Motor neuron (in vitro differentiated cells): Measurements from ENCODE around the gene ZNF516. TPM values are rescaled to one million over a fixed set of nuclear protein-coding genes. Genes with fewer than 3 reads are reported as not detected.

Experiments used
- ATAC-seq, 8 experiments: fragments of 200-7000 bp; cut with Tn5 transposase; replicated peaks in 6 of 8; 2 replicates each; pipeline ENCODE4 v1.8.0; 2021; ENCODE audit warnings: mild to moderate bottlenecking in 8 of 8, moderate library complexity in 8 of 8
- H3K27ac ChIP-seq, 2 donors: fragments of 250-450 bp; sonication (Bioruptor Pico); 2 replicates each; pipeline ENCODE4 v1.9.0; 2021; ENCODE audit warnings: antibody characterized with exemption in 2 of 2, mild to moderate bottlenecking in 2 of 2, moderate library complexity in 1 of 2
- H3K4me1 ChIP-seq, 2 donors: fragments of 250-450 bp; sonication (Bioruptor Pico); replicated peaks in 1 of 2; 2 replicates each; pipeline ENCODE4 v1.6.1; 2021; ENCODE audit warnings: antibody characterized with exemption in 2 of 2, mild to moderate bottlenecking in 2 of 2, moderate library complexity in 1 of 2
- H3K4me3 ChIP-seq, 5 donors: fragments of 250-450 bp; sonication (Bioruptor Pico); 2 replicates each; pipeline ENCODE4 v1.9.0; 2021; ENCODE audit warnings: antibody characterized with exemption in 5 of 5, mild to moderate bottlenecking in 5 of 5, moderate library complexity in 4 of 5
- WGBS, 10 experiments: fragments of 450-650 bp; shearing (Covaris generic); methylation state at CpG; one replicate each; pipeline ENCODE4 v1.0.0; 2022; 5-methylcytosine and 5-hydroxymethylcytosine counted together
- in situ Hi-C, 9 experiments: fragments of 400-800 bp; cut with MboI; loops; one replicate each; pipeline ENCODE4 v1.15.0; 2021; ENCODE audit warnings: low sequenced_read_pairs in 9 of 9, low pct_unique_long_range_greater_than_20kb in 2 of 9; ENCODE audit not compliant: unreplicated experiment in 9 of 9
- total RNA-seq, 8 experiments: library from RNA; unstranded; fragments of 300-600 nt; gene quantifications; 2 replicates each; pipeline versions ENCODE4 v1.2.3 to v1.2.4, GENCODE V29; 2022

The ZNF516 gene
- total RNA-seq, 8 experiments from 2014 or later: 13.0 to 64.2 (median 33.1) TPM

DNA sequence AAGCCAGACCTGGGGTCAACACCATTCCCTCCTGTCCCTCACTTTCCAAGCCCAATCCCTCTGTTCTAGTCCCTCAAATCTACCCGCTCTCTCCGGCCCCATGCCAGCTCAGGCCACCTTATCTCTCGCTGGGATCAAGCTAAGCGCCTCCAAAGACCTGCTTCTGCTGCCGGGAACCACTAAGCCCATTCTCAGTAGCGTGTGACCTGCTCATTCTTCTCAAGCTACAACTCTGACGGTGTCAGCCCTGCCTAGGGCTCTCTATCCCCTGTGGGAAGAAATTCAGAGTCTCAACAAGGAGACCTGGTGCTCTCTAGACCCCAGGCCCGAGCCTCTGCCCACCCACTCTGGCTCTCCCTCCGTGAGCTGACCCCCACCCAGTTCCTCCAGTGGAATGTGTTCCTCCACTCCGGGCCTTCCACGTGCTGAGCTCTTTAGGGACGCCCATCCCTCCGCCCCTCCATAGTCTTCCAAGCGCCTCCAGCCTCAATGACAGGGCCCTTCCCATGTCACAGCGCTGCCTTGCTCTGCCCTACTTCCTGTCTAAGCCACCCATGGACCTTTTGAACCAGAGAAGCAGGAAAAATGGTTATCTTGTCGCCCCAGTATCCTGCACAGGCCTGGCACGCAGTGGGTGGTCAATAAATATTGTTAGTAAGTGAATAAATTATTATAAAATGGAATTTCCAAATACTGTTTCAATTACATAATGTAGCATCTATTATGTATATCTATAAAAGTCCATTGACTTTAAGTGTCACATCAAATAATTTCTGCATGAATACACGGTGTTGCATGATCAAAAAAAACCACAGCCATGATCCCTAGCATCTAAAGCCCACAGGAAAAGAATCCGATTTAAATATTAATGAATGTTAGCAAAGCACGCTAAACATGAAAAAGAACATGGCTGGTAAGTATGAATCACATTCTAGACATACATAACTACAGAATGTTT is 127.6 kb downstream of the ZNF516 start:
- WGBS, 10 experiments: 3 to 100% (median 88%) methylated on average over 1 to 12 of the region's 20 CpGs
- ATAC-seq: peak in 2 of 8 experiments; percentile 15 to 67
- Histone ChIP-seq H3K4me3 (no peak overlapping the region), H3K4me1 (peaks cover 3 to 22% of the 10 kb centered on the region in 2 donors), H3K27ac (no peak overlapping the region)
- in situ Hi-C loops: loop anchor here in 2 of 9 experiments (25.0 kb wide), 2 partner anchors 1705 to 1730 kb away; no protein-coding TSS in a partner anchor

DNA sequence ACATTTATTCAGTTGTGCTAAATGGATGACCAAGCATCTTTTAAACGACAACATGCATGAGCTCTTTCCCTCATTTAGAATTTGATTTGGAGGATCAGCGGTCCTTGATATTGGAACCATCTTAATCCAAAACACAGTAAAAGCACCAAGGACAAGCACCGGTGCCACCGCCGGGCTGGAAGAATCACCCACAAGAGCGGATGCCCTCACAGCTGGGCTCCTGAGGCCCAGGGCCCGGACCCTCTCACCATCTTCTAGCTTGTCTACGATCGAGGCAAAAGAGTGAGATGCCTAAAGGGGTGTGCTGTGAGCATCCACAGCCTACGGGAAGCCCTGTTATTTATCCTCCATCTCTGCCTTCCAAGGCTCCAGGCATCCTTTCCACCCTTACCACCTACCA is 129.5 kb downstream of the ZNF516 start:
- no peak overlapping the region for H3K4me3 ChIP-seq
- WGBS, 10 experiments: 80 to 100% (median 93%) methylated on average over 1 to 10 of the region's 10 CpGs; no CpG with 5 or more reads in 1 of the 10 experiments
- peaks cover 3 to 20% of the 10 kb centered on the region in 2 donors for H3K4me1 ChIP-seq
- no peak for ATAC-seq
- in situ Hi-C loops: loop anchor here in 2 of 9 experiments (25.0 kb wide), 2 partner anchors 1703 to 1728 kb away; no protein-coding TSS in a partner anchor
- H3K27ac ChIP-seq: no peak overlapping the region

DNA sequence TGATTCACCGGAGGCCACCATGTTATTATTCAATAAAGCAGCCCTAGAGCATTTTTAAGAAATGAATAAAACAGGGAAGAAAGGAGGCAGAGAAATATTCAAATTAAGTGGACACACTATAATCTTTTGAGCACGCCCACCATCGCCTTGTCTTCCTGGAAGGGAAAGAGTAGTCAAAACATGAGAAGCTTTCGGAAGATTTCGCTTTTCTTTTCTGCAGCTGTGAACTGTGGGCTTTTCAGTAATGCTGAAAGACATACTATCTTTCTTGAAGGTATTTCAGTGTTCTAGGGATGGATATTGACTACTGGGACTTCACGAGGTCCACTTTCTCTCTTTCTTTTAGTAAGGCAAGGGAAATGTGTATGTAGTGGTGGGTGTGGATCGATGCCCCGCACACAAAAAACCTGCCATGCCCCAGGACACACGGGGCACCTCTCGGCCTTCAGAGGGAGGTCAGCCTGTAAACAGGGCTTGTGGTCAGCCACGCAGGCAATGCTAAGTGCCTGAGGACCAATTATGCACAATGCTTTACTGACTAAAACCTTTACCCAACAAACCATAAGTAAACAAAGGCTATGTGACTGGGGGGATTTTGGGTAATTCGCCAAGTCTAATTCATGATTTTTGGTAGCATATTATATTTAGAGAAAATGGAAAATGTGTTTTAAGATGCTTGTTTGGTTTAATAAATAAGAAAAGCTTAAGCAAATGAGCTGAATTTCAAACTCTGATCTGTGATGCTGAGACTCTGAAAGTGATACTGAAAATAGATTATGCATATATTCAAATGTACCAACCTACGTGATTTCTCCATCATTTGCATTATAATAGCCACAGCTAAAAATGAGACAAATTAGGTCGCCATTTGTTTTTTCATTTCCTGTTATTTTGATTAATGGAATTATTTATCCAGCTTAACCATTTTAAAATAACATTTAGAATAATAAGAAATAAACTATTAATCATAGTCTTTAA is 130.5 kb downstream of the ZNF516 start:
- no peak overlapping the region for H3K27ac ChIP-seq
- peak in 2 of 8 experiments; percentile 35 to 66 for ATAC-seq
- WGBS, 10 experiments: 42 to 100% (median 94%) methylated on average over 2 to 11 of the region's 14 CpGs
- H3K4me3 ChIP-seq: no peak overlapping the region
- in situ Hi-C loops: loop anchor here in 2 of 9 experiments (25.0 kb wide), 2 partner anchors 1702 to 1727 kb away; no protein-coding TSS in a partner anchor
- H3K4me1 ChIP-seq: peaks cover 3 to 15% of the 10 kb centered on the region in 2 donors

DNA sequence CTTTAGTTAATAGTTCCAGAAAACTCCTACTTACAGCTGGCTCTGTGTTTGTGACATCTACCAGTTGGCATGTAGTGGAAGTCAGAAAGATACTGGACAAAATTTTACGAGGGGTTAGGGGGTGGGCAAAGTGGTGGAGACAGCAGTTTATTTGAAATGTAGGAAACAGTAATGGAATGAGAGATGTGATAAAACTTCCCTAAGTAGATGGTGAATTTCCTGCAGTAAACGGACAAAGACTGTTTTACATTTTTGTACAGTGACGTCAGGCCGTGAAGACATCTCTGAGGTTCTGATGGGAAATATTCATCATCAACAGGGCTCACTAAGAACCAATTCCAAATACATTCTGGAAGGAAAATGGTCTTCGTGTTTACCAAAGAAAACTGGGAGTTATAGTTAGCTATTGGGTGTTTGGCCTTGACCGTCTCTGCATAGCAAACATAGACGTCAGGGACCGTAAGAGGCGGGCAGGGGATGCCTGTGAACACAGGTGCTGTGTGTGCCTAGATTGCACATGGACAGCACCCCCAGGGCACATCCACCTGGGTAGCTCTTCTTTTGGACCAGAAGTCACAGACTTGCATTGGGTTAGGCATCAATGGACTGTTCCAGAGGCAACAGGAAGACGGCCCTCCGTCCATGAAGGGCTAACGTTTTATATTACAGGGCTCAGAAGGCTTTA is 131.5 kb downstream of the ZNF516 start:
- H3K4me1 ChIP-seq: peaks cover 3 to 15% of the 10 kb centered on the region in 2 donors
- ATAC-seq: no peak
- in situ Hi-C loops: loop anchor here in 2 of 9 experiments (25.0 kb wide), 2 partner anchors 1701 to 1726 kb away; no protein-coding TSS in a partner anchor
- no peak overlapping the region for H3K4me3 ChIP-seq
- H3K27ac ChIP-seq: no peak overlapping the region
- 51 to 100% (median 93%) methylated on average over 2 to 12 of the region's 12 CpGs for WGBS, 10 experiments

DNA sequence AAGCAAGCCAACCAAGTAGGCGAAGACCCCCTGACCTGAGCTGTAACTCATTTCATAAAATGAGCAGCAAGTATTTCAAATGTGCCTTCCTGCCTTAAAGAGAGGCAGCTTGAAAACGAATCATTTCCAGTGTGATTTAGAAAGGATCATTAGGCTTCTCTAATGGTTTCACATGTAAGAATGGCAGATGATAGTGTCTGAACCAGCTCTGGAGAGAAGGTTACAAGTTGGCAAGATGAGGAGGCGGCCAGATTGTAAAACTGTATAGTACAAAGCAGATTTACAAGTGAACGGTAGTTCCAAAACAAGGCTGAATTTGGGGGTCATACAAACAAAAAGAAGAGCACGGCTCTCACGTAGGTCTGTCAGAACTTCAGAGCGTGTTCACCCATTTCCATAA is 132.4 kb downstream of the ZNF516 start:
- in situ Hi-C loops: loop anchor here in 2 of 9 experiments (25.0 kb wide), 2 partner anchors 1700 to 1725 kb away; no protein-coding TSS in a partner anchor
- ATAC-seq: no peak
- peaks cover 3 to 15% of the 10 kb centered on the region in 2 donors for H3K4me1 ChIP-seq
- H3K4me3 ChIP-seq: no peak overlapping the region
- H3K27ac ChIP-seq: peak overlapping the region in 1 of 2 donors; percentile 30
- 63 to 100% (median 84%) methylated on average over 1 to 7 of the region's 7 CpGs for WGBS, 10 experiments

DNA sequence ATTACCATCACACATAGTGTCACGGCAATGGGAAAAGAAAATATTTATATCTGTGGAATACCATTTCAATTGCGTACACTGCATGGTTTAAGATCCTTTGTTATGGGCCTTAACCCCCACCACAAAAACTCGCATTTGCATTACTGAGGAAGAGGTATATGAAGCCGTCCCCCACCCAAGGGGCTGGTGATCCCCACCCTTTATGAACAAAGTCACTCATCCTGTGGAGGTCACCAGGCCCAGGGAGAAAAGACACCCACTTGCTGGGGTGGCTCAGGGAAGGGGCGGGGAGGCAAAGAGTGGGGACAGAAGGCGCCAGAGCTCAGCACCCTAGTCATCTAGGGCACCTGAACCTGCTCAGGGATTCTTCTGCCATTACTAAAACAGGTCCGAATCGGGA is 133.8 kb downstream of the ZNF516 start:
- 20 to 100% (median 93%) methylated on average over 1 to 7 of the region's 8 CpGs; no CpG with 5 or more reads in 2 of the 10 experiments for WGBS, 10 experiments

DNA sequence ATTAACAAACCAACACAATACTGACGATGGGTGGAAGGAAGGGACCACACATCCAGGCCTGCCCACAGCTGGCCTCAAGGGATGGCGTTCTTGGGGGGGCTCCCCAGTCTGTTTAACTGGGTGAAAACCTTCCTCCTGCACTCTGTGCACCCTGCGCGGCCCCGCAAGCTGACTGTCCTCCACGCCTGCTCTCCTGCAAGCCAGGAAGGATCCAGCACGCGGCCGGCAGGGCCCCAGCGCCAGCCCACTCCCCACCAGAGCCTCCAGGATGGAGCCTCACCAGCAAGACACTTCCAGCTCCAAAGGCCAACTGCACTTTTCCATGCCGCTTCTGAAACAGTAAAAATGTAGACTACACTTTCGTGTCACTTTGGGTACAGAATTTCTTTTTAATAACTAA is 135.1 kb downstream of the ZNF516 start:
- no peak overlapping the region for H3K4me3 ChIP-seq
- ATAC-seq: no peak
- H3K27ac ChIP-seq: no peak overlapping the region
- H3K4me1 ChIP-seq: peaks cover 3 to 15% of the 10 kb centered on the region in 2 donors
- in situ Hi-C loops: loop anchor here in 2 of 9 experiments (25.0 kb wide), 2 partner anchors 1698 to 1723 kb away; no protein-coding TSS in a partner anchor
- 80 to 100% (median 100%) methylated on average over 1 to 9 of the region's 12 CpGs; no CpG with 5 or more reads in 3 of the 10 experiments for WGBS, 10 experiments

More for the DNA sequence above, 133.8 kb downstream of the ZNF516 start:
- ATAC-seq: no peak
- Histone ChIP-seq H3K27ac (no peak overlapping the region), H3K4me1 (peaks cover 3 to 15% of the 10 kb centered on the region in 2 donors), H3K4me3 (no peak overlapping the region)
- in situ Hi-C loops: loop anchor here in 2 of 9 experiments (25.0 kb wide), 2 partner anchors 1699 to 1724 kb away; no protein-coding TSS in a partner anchor

DNA sequence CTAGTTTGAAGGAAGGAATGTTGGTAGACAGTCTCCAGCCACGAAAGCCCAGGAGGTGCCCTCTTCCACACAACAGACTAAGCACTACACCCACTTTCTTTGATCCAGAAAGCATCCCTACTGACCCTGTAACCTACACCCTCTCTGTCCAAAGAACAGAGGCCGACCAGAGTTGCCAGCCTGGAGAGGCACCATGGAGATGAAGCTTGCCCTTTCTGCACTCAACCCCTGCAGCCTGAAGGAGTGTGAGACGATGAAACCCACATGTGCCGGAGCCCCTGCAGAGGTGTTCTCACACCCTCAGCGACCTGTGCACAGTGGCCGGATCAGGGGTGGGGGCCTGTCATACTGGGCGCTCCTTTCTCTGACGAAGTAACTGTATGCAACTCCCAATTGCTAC is 136.3 kb downstream of the ZNF516 start:
- in situ Hi-C loops: loop anchor here in 2 of 9 experiments (25.0 kb wide), 2 partner anchors 1696 to 1721 kb away; no protein-coding TSS in a partner anchor
- H3K4me3 ChIP-seq: no peak overlapping the region
- H3K27ac ChIP-seq: no peak overlapping the region
- peaks cover 3 to 15% of the 10 kb centered on the region in 2 donors for H3K4me1 ChIP-seq
- no peak for ATAC-seq
- 40 to 100% (median 94%) methylated on average over 1 to 7 of the region's 8 CpGs; no CpG with 5 or more reads in 2 of the 10 experiments for WGBS, 10 experiments

DNA sequence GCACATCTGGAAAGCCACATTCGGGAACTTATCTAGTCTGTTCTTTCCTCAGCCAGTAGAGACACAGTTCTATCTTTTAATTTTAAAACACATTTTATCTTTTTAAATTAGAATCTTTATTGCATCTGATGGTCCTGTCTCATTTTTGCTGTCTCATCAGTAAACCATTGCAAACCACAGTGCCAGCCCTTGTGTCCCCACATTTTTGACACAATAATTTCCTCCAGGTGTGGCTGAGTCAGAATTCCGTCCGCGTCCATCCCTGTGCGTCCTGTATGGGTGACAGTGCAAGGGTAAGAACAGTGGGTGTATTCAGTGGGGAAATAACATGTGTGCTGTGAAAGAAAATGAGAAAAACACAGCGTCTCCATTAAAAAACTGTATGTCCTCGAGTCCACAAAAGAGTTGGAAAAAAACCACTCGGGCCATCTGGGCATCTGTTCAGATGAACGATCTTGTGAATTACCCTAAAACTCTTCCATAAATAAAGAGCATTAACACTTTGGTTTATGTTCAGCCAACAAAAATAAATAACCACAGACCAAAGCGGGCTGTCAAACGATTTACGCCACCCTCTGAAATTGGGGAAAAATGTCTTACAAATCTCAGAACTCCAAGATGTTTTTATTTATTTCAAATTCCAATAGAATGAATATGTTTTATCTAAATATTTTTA is 137.3 kb downstream of the ZNF516 start:
- 53 to 92% (median 83%) methylated on average over 3 to 12 of the region's 12 CpGs for WGBS, 10 experiments
- no peak for ATAC-seq
- Histone ChIP-seq H3K4me3 (no peak overlapping the region), H3K4me1 (peaks cover 0 to 8% of the 10 kb centered on the region in 2 donors), H3K27ac (no peak overlapping the region)
- in situ Hi-C loops: loop anchor here in 2 of 9 experiments (25.0 kb wide), 2 partner anchors 1695 to 1720 kb away; no protein-coding TSS in a partner anchor

DNA sequence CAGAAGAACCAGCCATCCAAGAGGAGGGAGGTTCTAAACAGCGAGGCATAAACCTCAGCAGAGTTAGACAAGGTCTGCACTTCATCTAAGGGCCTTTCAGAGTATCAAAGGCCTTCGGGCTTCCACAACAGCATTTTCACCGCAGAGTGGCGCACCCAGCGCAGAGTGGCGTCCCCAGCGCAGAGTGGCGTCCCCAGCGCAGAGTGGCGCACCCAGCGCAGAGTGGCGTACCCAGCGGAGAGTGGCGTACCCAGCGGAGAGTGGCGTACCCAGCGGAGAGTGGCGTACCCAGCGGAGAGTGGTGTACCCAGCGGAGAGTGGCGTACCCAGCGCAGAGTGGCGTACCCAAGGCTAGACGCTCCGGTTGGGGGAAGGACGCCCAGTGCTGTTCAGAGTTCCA is 137.9 kb downstream of the ZNF516 start:
- in situ Hi-C loops: loop anchor here in 2 of 9 experiments (25.0 kb wide), 2 partner anchors 1695 to 1720 kb away; no protein-coding TSS in a partner anchor
- WGBS, 10 experiments: 86 to 94% (median 92%) methylated on average over 7 to 14 of the region's 26 CpGs; no CpG with 5 or more reads in 6 of the 10 experiments
- H3K4me1 ChIP-seq: peaks cover 0 to 2% of the 10 kb centered on the region in 2 donors
- H3K27ac ChIP-seq: no peak overlapping the region
- ATAC-seq: no peak
- H3K4me3 ChIP-seq: no peak overlapping the region

DNA sequence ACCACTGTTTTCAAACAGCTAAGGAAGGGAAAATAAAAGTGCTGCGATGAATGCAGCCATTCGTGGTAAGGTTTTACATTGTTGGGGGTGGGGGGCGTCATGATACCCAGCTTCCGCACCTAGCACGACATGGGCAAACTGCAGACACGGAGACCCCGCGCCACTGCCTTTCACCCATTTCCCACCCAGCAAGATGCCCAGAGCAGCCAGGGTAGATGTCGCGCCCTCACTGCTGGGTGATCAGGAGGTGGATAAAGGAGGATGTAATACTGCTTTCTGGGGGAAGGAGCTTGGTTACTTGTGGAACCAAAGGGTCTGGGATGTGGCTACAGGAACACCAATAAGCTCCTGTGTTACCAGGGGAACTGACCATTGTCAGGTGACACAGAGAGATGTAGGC is 138.4 kb downstream of the ZNF516 start:
- 90 to 100% (median 98%) methylated on average over 2 to 6 of the region's 10 CpGs; no CpG with 5 or more reads in 4 of the 10 experiments for WGBS, 10 experiments
- Histone ChIP-seq H3K4me3 (no peak overlapping the region), H3K27ac (no peak overlapping the region), H3K4me1 (no peaks in the 10 kb centered on the region)
- in situ Hi-C loops: loop anchor here in 2 of 9 experiments (25.0 kb wide), 2 partner anchors 1694 to 1719 kb away; no protein-coding TSS in a partner anchor
- no peak for ATAC-seq
